NB4 (cell line): ENCODE results near the gene TMEM219.

Experiments
- CTCF ChIP-seq: IDR thresholded peaks from one replicate; pipeline ENCODE4 v1.5.1; 2012; ENCODE audit warnings: low read depth, low read length
- MYC ChIP-seq: IDR thresholded peaks from 2 replicates; pipeline ENCODE4 v1.6.1; 2011; ENCODE audit warnings: low read depth, low read length
- POLR2A ChIP-seq: IDR thresholded peaks from 2 replicates; pipeline ENCODE4 v1.6.1; 2011; ENCODE audit warnings: mild to moderate bottlenecking; ENCODE audit not compliant: insufficient read length; ENCODE audit errors: extremely low read depth

DNA sequence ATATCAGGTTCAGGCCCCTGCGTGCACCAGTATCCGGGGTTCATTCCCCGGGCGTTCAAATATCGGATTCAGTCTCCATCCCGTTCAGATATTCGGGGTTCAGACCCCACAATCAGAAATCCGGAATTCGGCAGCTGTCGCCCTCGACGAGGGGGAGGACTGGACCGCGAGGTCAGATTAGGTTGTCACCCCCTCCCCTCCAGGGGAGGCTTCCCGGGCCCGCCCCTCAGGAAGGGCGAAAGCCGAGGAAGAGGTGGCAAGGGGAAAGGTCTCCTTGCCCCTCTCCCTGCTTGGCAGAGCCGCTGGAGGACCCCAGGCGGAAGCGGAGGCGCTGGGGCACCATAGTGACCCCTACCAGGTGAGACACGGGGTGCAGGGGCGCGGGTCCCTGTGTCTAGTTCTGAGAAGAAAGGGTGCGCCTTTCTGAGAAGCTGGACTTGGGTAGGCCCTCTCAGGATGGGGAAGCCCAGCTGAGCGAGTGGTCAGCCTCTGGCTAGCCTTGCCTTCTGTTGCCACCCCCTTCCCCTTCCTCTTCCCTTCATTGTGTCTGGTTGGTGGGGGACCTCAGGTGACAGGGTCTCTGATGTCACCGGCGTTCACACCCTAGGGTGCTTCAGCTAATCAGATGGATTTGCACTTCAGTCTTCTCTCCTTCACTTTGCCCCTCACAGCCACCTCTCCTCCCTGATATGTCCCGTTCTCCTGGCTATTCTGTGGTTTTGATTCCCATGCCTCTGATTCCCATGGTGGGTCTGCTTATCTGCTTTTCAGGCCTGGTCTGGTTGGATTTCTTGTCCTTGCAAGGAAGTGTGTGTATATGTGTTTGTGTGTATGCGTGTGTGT is 12.6 kb downstream of the TMEM219 start:
- no peak for TF ChIP-seq CTCF
- no peak for TF ChIP-seq POLR2A
- TF ChIP-seq MYC, result no peak
